ENCODE measurements around the gene KRTAP17-1.

Gene KRTAP17-1

DNA sequence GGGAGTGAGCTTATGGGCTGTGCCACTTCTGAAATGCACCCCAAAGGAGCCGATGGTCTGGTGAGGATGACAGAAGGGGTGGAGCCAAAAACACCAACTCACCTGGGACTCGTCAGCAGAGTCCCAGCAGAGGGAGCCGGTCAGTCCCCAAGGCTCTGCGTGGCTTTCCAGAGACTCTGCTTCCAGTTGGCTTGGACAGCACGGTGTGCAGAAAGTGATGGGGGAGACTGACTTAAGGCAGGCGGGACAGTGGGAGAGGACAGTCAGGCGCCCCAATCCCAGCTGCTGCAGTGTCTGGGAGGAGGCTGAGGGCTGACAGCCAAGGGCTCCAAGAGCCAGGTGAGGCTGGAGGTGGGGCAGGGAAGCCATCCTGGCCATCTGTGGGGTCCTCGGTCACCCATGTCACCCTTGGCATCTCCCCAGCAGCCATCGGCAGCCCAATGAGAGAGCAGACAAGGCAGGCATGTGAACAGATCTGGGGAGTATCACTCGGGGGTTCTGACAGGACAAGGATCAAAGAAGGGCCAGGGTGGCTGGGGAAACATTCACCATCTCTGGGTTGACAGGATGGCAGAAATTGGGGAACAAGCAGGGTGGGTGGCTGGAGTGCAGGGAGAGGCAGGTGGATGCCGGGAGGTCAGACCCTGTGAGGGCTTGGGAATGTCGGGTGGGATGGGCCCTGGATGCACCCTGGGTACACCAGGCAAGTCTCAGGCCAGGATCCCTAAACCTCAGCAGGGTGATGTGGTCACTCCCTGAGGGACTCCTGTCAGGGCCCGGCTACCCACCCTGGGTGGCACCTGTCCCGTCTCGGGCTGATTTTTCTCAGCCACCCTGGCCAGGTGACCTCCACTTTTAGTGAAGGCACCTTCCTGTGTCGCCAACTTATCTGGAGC is 8.9 kb upstream of the KRTAP17-1 start:
- Histone ChIP-seq H3K4me1 (ENCODE audit: control insufficient read depth, insufficient read depth, low read length) (no peaks in the 10 kb centered on the region), H3K27ac (ENCODE audit: extremely low read depth, low read depth, low read length) (no peak overlapping the region), H3K36me3 (ENCODE audit: control insufficient read depth in 2 of 2, insufficient read depth in 1 of 2, low read length in 2 of 2) (no peaks in the 10 kb centered on the region), H3K9me3 (ENCODE audit: control insufficient read depth, insufficient read depth, low read depth, low read length) (no peaks in the 10 kb centered on the region), H3K4me3 (ENCODE audit: low read depth, low read length) (no peak overlapping the region)
- ChIA-PET POLR2A (interaction anchor here (0.6 kb wide), 1 partner anchor 75 kb away, joined by 3 read pairs; no protein-coding TSS in a partner anchor), CTCF (interaction anchor here (0.6 to 3.9 kb wide), 10 partner anchors 9 to 416 kb away, joined by 3 to 27 read pairs (median 4); no protein-coding TSS in a partner anchor)
- TF ChIP-seq ZXDB (tag by site-specific recombination; IDR thresholded peaks at IDR 0.05) (no peak), CTCF (tag by site-specific recombination; IDR thresholded peaks at IDR 0.05) (0 out of 2 replicates have a peak, but pooled peaks have one; percentile 29), ZNF174 (tag by site-specific recombination; IDR thresholded peaks at IDR 0.05) (no peak), ZSCAN30 (tag by site-specific recombination; IDR thresholded peaks at IDR 0.05) (no peak), ZNF629 (tag by site-specific recombination; IDR thresholded peaks at IDR 0.05) (no peak), ZNF514 (tag by site-specific recombination; IDR thresholded peaks at IDR 0.05) (no peak)
- TF ChIP-seq, protein P1, sequence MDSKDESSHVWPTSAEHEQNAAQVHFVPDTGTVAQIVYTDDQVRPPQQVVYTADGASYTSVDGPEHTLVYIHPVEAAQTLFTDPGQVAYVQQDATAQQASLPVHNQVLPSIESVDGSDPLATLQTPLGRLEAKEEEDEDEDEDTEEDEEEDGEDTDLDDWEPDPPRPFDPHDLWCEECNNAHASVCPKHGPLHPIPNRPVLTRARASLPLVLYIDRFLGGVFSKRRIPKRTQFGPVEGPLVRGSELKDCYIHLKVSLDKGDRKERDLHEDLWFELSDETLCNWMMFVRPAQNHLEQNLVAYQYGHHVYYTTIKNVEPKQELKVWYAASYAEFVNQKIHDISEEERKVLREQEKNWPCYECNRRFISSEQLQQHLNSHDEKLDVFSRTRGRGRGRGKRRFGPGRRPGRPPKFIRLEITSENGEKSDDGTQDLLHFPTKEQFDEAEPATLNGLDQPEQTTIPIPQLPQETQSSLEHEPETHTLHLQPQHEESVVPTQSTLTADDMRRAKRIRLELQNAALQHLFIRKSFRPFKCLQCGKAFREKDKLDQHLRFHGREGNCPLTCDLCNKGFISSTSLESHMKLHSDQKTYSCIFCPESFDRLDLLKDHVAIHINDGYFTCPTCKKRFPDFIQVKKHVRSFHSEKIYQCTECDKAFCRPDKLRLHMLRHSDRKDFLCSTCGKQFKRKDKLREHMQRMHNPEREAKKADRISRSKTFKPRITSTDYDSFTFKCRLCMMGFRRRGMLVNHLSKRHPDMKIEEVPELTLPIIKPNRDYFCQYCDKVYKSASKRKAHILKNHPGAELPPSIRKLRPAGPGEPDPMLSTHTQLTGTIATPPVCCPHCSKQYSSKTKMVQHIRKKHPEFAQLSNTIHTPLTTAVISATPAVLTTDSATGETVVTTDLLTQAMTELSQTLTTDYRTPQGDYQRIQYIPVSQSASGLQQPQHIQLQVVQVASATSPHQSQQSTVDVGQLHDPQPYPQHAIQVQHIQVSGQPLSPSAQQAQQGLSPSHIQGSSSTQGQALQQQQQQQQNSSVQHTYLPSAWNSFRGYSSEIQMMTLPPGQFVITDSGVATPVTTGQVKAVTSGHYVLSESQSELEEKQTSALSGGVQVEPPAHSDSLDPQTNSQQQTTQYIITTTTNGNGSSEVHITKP (tag by site-specific recombination; IDR thresholded peaks at IDR 0.05): peak; percentile 61

- ChIA-PET CTCF (interaction anchor here (0.5 to 4.2 kb wide), 53 partner anchors 9 to 467 kb away, joined by 3 to 27 read pairs (median 4); partner anchors contain the start of genes KRTAP16-1, KRTAP29-1 and KRTAP4-6), POLR2A (interaction anchor here (1.2 kb wide), 1 partner anchor 366 kb away, joined by 3 read pairs; no protein-coding TSS in a partner anchor)
- Histone ChIP-seq H3K36me3 (ENCODE audit: control insufficient read depth in 2 of 2, insufficient read depth in 1 of 2, low read length in 2 of 2) (no peaks in the 10 kb centered on the region), H3K4me3 (ENCODE audit: low read depth, low read length) (no peak overlapping the region), H3K27ac (ENCODE audit: extremely low read depth, low read depth, low read length) (no peak overlapping the region), H3K9me3 (ENCODE audit: control insufficient read depth, insufficient read depth, low read depth, low read length) (no peaks in the 10 kb centered on the region), H3K4me1 (ENCODE audit: control insufficient read depth, insufficient read depth, low read length) (no peaks in the 10 kb centered on the region)
- TF ChIP-seq TSHZ1 (tag by site-specific recombination; IDR thresholded peaks at IDR 0.05; ENCODE audit: borderline replicate concordance) (no peak), ZNF768 (tag by site-specific recombination; IDR thresholded peaks at IDR 0.05) (no peak), ZFP69B (tag by site-specific recombination; IDR thresholded peaks at IDR 0.05) (no peak), ZNF404 (tag by site-specific recombination; IDR thresholded peaks at IDR 0.05) (no peak), ZNF354C (tag by site-specific recombination; IDR thresholded peaks at IDR 0.05; ENCODE audit: borderline replicate concordance, low read depth) (no peak), ZBTB48 (tag by site-specific recombination; IDR thresholded peaks at IDR 0.05) (peak; percentile 84), ZNF211 (tag by site-specific recombination; IDR thresholded peaks at IDR 0.05; ENCODE audit: low read depth) (no peak), ZNF292 (tag by site-specific recombination; IDR thresholded peaks at IDR 0.05; ENCODE audit: borderline replicate concordance, low read depth) (no peak), ZNF394 (tag by site-specific recombination; IDR thresholded peaks at IDR 0.05; ENCODE audit: borderline replicate concordance) (no peak)
- TF ChIP-seq, protein P2, sequence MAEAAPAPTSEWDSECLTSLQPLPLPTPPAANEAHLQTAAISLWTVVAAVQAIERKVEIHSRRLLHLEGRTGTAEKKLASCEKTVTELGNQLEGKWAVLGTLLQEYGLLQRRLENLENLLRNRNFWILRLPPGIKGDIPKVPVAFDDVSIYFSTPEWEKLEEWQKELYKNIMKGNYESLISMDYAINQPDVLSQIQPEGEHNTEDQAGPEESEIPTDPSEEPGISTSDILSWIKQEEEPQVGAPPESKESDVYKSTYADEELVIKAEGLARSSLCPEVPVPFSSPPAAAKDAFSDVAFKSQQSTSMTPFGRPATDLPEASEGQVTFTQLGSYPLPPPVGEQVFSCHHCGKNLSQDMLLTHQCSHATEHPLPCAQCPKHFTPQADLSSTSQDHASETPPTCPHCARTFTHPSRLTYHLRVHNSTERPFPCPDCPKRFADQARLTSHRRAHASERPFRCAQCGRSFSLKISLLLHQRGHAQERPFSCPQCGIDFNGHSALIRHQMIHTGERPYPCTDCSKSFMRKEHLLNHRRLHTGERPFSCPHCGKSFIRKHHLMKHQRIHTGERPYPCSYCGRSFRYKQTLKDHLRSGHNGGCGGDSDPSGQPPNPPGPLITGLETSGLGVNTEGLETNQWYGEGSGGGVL (tag by site-specific recombination; IDR thresholded peaks at IDR 0.05): no peak
These were observed 7.7 kb upstream of the KRTAP17-1 start for GRCh38 chr17:41322903-41323895.

Measured in HEK293 (cell line).